ENCODE data around the gene UMAD1.

GRCh38 chr7:7613210-7613609, 27.3 kb upstream of the UMAD1 start:
- no peak for TF ChIP-seq GATA3 (IDR thresholded peaks at IDR 0.05; ENCODE audit: low read depth, low read length)
- no peak for TF ChIP-seq GATA2 (IDR thresholded peaks at IDR 0.05; ENCODE audit: low read depth, low read length)

Data from SH-SY5Y (cell line).